Hindlimb muscle (tissue), 1 donor: ENCODE results near the gene IFT57. TPM values are rescaled to one million over a fixed set of nuclear protein-coding genes. Genes with fewer than 3 reads are reported as not detected.
"Not testable (repeated sequence)": the region's sequence is repeated elsewhere in the genome, so short reads cannot be mapped to it uniquely, and the experiment has no call there.

Experiments
- DNase-seq: peaks from one replicate; pipeline ENCODE4 v3.0.0-alpha.2; 2013
- polyA plus RNA-seq: library from polyadenylated mRNA; unstranded; fragments of 120-200 nt; gene quantifications from one replicate; pipeline ENCODE4 v1.2.1, GENCODE V29; 2013; ENCODE audit not compliant: insufficient read length

Gene IFT57, protein sequence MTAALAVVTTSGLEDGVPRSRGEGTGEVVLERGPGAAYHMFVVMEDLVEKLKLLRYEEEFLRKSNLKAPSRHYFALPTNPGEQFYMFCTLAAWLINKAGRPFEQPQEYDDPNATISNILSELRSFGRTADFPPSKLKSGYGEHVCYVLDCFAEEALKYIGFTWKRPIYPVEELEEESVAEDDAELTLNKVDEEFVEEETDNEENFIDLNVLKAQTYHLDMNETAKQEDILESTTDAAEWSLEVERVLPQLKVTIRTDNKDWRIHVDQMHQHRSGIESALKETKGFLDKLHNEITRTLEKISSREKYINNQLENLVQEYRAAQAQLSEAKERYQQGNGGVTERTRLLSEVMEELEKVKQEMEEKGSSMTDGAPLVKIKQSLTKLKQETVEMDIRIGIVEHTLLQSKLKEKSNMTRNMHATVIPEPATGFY
- 20.2 TPM for polyA plus RNA-seq

DNA sequence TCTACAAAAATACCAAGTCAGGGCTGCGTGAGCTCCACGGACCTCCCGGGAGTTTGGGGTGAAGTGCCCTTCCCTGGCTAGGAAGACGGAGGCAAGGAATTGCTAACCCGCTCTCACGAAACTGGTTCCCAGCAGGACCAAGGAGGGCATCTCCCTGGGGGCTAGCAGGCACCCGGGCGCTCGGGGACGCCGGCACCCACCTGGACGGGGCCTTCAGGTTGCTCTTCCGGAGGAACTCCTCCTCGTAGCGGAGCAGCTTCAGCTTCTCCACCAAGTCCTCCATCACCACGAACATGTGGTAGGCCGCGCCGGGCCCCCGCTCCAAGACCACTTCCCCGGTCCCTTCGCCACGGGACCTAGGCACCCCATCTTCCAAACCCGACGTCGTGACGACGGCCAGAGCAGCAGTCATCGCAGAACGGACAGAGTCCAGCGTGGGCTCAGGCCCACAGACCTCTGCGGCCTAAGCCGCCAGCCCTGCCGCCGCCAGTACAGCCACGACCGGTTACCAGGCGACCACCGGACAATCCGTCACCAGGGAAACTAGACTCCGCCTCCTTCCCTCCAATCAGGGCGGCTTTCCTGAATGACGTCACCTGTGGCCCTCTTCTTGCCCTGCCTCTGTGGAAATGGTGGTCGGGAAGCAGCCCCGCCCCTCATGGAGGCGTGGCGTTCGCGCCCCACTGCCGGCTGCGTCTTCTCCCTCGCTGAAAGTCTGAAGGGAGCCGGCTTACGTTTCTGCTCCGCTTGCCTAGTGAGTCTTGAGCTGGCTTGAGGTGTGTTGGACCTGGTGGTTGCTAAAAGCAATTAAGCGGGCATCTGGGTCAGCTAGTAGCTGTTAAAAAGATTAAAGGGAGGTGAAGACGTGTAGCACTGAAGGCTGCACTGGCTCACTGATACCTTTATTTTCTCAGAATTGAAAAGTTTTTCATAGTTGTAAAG is at the start of gene IFT57:
TSS of gene IFT57 (minus strand) at position 514 of the 942 bp plus-strand sequence. CDS start at position 412, 102 bp downstream.
- DNase-seq, result peak; percentile 99

DNA sequence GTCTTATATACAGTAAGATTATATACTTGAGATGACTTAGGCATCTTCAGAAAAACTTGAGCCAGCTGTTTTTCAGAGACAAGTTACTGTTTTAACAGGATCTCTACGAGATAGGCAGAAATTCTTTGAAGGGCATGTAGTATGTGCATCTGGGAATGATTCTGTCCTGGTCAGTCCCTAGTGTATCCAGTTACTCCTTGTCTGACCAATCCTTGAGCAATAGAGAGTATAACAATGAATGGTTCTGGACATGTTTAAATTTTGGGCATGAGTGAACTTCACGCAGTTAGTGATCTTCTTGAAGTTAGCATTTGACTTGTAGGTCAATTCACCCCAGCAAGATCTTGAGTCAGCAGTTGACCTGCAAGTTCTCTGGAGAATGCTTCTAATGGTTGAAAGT is 49.4 kb upstream of the IFT57 start:
- no peak for DNase-seq

DNA sequence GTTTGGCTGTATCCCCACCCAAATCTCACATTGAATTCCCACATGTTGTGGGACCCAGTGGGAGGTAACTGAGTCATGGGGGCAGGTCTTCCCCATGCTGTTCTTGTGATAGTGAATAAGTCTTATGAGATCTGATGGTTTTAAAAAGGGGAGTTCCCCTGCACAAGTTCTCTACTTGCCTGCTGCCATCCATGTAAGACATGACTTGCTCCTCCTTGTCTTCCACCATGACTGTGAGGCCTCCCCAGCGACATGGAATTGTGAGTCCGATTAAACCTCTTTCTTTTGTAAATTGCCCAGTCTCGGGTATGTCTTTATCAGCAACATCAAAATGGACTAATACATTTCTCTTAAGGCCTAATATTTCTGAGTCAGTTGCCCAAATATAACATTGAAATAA is 46.0 kb upstream of the IFT57 start:
- DNase-seq, result not testable (repeated sequence)

DNA sequence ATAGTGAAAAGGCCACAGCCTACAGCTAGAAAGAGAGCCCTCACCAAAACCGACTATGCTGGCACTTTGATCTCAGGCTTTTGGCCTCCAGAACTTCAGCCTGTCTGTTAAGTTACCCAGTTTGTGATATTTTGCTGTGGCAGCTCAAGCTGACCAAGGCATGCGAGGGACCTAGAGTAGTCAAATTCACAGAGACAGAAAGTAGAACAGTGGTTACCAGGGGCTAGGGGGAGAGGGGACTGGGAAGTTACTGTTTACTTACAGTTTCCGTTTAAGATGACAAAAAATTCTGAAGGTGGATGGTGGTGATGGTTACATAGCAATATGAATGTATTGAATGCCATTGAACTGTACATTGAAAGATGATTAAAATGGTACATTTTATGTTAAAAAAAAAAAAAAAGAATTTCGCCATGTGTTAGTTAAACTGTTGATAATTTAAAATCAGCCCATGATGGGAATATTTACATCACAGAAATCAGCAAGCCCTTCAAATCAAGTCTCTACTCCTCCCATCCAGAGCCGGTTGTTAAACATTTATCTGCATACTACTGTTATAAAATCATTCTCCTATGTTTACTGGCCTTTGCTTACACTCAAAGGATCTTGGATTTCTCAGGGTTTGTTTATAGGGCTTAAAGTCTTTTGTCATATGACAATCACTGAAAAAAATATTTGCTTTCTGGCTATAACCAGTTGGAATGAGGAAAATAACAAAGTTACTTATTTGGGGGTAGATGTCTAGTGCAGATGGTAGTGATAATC is 42.5 kb upstream of the IFT57 start:
- not testable (repeated sequence) for DNase-seq

DNA sequence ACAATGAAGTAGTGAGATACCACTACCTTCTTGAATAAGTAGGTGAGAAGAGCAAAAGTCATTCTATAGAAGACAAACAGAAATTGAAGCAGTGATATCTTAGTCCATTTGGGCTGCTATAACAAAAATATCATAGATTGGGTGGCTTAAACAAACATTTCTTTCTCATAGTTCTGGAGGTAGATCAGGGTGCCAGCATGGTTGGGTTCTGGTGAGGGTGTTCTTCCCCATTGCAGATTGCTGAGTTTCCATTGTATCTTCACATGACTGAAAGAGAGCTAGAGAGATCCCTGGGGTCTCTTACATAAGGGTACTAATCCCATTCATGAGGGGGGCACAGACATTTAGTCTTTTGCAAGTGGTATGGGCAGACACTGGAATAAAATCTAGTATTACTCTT is 32.9 kb upstream of the IFT57 start:
- no peak for DNase-seq

DNA sequence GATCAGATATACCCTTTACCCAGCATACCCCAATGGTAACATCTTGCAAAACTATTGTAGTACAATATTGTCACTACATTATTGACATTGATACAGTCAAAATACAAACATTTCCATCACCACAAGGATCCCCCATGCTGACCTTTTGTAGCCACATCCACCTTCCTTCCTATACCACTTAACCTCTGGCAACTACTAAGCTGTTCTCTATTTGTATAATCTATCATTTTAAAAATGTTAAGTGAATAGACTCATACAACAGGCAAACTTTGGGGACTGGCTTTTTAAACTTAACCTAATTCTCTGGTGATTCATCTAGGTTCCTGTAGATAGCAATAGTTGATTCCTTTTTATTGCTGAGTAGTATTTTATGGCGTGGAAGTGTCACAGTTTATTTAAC is 29.6 kb upstream of the IFT57 start:
- no peak for DNase-seq

DNA sequence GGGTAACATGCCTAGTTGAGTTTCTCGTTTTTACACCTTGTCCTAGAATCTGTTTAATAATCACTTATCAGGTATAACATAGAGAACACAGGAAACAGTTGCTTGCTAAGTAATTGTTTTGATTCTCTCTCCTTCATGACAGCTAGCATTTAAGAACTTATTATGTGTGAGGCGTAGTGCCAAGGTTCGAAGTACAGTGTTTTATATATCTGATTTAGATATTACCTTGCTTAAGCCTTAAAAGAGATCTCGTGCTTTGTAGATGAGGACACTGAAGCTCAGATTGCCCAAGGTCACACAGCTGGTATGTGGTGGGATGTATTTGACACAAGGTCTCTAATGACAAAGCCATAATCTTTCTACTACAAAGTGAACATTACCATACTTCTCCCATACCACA is 29.0 kb upstream of the IFT57 start:
- DNase-seq, result no peak

DNA sequence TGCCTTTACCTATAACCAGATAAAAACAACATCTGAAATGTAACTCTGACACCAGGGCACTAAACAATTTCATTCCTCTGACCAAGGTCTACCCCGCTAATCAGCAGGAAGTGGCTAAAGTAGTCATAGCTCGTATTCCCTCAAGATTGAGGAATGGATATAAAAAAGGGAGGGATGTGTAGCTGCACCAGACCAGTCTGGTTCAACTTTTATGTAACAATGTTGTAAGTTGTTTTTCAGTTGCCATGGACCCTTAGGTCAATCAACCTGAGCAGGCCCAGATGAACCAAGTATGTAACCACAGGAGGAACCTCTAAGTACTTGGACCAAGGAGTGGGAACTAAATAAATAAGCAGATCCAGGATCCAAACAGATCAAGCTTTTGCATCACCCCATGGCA is 28.4 kb upstream of the IFT57 start:
- DNase-seq, result no peak

DNA sequence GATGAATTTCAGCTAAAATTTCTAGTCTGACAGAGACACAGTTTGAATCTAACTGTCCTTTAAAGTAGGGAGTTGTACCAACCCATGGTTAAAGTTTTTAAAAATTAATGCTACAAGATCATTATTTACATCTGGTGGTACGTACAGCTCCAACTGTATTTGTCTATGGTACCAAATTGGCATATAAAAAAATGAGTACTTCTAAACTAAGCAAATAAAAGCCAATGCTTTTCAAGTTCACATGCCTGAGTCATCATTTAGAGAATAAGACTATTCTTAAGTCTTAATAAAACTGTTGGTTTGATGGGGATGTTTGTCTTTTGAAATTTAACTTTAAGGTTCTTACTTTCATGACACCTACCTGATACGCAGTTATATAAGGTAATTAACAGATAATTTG is 21.0 kb upstream of the IFT57 start:
- DNase-seq, result no peak

DNA sequence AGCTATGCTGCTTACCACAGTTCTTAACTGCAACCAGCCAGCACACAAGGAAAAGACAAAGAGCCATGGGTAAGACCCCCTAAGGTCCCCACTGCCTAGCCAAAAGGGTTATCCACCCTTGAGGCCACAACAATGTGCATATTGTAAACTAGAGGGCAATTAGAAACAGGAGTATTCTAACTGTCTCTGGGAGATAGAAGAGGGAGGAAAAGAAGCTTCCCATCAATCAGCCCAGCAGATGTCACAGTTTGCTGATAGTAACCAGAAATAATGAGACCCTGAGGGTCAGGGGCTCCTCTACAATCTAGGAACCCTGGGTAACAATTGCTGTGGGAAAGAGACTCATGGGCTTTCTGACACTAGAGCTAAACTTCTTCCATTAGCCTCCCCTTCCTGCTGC is 20.6 kb upstream of the IFT57 start:
- no peak for DNase-seq

DNA sequence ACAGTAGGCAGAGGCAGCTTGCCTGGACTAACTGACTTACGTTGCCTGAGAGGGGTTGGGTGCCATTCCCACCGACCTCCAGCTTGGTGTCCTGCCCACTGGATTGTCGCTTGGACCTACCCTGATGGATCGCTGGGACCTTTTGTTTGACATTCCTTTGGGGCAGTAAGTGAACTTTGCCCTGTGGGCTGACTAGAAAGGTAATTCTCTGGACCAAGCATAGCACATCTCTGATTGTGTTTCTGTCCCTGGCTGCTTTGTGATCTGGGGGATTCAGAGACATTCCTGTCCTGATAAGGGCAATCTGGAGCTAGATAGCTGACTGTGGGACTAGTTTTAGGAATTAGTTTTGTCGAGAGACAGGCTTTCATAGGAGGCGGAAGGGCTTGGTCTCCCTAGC is 19.5 kb upstream of the IFT57 start:
- no peak for DNase-seq

DNA sequence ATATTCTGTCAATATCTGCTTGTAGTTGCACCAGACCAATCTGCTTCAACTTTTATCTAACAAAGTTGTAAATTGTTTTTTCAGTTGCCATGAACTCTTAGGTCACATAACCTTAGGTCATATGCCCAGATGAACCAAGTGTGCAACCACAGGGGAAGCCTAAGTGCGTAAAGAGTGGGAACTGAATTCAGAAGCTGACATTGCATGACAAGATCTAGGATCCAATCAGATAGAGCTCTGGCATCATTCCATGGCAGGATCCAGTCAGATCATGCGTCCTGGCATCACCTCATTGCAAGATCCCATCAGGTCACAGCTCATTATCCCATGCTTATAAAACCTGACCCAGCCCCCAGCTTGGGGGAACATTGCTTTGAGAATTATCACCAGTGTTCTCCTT is 18.9 kb upstream of the IFT57 start:
- DNase-seq, result no peak

DNA sequence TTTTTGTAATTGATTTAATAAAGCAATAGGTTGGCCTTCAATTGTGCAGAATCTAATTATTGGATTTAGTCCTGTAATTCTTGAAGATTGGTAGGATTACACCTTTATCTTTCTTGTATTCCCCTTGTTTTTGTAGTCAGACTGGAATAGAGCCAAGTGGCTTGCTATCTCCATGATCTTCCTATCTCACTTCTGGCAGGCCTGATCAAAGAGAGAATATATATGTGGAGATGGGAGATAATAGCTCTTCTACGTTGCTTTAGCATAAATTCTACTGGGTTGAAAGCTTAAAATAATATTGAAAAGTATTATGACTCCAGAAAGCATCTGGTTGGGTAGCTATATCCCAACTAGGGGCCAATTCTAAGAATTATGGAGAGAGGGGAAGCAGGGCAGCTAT is 16.9 kb upstream of the IFT57 start:
- DNase-seq, result no peak

DNA sequence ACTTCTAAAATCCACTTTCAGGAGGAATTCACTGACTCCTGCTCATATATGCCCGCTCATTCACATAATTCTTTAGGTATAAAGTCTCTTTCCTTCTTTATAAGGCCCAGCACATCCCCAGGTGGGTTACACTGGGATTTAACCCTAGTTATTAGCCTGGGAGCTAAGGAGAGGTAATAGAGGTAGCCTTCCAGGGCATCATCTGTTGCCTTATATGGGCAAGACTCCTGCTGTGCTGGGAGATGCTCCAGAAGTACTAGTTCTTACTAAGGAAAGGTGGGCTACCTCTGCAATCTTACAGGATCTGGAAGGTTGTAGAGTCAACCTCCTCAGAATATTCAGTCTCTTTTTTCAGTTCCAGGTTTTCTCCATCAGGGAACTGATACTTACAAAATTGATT is 13.1 kb upstream of the IFT57 start:
- no peak for DNase-seq

DNA sequence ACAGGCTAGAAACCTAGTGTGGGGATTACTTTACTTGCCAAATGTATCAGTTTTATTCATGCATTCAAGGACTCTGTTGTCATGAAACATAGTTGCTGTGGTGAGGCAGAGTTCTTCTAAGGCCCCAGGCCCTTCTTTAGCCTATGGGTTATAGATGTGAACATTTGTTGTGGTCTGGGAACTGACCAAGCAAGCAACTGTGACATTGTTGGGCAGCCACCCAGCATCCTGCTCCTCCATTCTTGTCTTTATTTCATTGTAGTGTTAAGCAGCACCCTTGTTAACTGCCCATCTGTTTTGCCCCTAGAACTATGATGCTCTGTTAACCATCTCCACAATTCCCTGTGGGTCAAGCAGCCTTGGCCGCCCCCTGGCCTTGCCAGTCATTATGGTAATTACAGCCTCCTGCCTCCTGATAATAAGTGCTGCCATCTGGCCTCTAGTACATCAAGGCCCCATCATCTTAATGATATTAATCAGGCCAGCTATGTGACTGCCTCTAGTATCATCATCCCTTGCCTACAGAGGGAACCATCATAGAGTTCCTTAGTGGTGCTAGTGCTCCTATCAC is 12.2 kb upstream of the IFT57 start:
- no peak for DNase-seq

DNA sequence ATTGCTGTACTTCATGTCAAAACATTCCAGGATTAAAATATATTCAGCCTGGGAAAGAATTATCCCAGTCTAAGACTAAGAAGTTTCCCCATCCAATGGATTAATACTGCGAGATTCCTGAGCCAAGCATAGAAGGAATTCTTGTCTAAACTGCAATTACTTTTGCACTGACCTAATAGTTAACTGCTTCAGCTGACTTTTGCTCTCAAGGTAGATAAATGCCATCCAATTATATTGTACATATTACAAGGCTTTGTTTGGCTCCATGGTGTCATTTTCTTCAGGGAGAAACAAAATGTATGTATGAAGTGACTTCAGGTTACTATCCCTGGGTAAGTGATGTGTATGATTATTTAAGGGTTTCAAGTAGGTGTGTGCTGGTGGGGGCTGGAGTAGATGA is 6.1 kb upstream of the IFT57 start:
- no peak for DNase-seq

DNA sequence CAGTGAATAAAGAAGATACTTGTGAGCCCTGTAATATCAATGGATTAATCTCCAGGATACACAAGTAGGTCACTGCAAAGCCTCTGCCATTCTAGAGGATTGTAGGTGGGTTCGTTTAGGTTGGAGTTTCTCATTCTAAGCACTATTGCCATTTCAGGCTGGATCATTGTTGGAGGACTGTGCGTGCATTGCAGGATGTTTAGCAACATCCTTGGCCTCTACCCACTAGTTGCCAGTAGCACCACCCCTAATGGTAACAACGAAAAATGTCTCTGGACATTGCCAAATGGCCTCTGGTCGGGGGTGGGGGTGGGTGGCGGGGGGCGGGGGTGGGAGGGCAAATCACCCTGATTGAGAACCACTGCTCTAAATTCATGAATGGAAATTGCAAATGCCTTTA is 4.9 kb upstream of the IFT57 start:
- DNase-seq, result no peak

DNA sequence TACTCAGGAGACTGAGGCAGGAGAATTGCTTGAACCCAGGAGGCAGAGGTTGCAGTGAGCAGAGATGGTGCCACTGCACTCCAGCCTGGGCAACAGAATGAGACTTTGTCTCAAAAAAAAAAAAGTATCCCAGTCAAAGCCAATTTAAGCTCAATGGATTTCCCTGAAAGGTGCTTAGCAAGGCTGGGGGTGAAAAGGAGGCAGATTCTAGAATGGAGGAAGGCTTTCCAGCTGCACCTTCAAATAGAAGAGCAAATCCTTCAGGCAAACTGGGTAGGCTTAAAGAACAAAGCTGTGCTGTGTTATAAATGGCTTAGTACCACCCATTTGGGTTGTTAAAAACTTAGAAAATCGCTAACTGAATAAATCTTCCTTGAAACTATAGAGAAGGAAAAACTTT is 3.0 kb upstream of the IFT57 start:
- DNase-seq, result no peak

DNA sequence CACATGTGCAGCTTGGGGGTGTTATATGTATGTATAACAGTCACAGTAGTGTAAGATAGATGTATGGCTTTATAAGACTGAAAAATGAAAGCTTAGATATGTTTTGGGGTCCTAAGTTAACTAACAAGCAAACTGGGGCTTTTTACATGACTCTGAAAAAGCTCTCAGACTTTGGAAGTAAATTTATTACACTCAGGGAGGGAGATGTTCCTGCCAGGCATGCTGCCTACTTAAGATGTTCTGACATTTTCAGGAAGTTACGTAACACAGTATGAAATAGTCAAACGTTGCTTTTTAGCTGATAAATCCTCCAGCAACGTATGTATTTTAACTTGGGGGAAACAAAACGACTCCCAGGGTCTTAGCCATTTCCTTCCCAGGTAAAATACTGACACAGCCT is 1.7 kb upstream of the IFT57 start:
- DNase-seq, result no peak

DNA sequence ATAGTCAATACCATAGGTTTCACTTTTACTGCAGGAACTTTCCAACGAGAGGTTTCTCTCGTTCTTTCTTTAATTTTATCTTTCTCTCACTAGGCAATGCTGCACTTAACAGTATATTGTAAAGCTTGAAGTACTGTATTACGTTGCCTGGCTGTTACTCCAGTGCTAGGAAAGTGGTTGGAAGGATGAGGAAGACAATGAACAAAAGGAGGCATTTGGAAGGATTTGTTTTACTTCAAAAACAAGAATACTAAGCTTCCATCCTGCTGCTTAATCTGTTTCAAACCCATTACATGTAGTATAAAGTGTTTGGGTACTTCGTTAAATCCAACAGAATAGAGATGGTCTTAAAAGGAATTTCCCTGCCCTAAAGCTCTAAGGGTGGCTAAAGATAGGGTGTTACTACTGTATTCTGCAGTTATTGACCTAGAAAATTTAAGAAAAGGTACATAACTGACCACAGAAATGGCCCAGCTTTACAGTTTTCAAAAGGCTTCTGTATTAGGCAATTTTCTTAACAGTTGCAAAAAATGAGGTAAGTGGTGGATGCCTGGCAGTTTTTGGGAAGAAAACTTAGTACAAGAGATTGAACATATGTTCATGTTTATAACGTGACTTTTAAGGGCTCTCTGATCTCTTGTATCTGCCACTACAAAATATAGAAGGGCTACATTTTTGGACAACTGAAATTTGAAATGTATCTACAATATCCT is 785 bp upstream of the IFT57 start:
- no peak for DNase-seq

DNA sequence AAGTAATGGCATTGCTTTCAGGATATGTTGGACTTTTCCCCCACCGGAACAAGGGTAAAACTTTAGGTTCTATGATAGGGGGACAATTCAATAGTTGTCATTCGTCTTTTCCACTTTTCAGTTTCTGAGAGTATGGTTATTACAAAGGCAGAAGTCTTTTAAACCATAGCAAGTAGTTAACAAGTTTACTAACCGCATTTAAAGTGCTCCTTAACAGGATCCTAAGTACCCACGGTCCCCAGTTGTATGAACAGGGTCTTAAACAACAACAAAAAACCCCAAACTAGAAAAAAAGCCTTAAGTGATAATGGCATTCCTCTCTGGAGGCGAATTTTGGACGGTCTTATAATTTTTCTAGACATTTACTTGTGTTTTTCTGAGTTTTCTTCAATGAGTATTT is 831 bp downstream of the IFT57 start:
- DNase-seq, result no peak

DNA sequence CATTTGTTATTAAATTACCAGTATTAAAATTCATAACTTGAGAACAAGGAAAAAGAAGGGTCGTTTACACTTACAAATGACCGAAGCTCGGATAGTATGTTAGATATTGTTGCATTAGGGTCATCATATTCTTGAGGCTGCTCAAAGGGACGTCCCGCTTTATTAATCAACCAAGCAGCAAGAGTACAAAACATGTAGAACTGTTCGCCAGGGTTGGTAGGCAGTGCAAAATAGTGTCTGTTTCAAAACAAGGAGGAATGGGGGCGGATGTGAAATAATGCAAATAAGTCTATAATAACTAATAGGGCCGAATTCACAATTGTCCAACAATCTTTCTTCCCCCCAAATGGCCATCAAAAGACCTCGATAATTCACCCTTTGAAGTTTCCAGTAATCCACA is 2.9 kb downstream of the IFT57 start:
- no peak for DNase-seq
